HEK293 (cell line): ENCODE measurements around the gene SYT6.

Experiments
- CTCF ChIA-PET: fragments of 350-600 bp; formaldehyde crosslinking; extraction: SDS; loops from one replicate; lab custom pipeline; 2021; ENCODE audit warnings: antibody characterized with exemption; lab: Yijun Ruan, JAX
- POLR2A ChIA-PET: fragments of 300-600 bp; formaldehyde crosslinking; extraction: SDS; loops from one replicate; lab custom pipeline; 2020; ENCODE audit warnings: antibody characterized with exemption, inconsistent platforms; lab: Yijun Ruan, JAX
- H3K27ac ChIP-seq: fragments of 200-500 bp; sonication (Bioruptor generic); 2 replicates; pipeline ENCODE4 v1.5.1; 2014; ENCODE audit warnings: low read depth, low read length, control low read depth, inconsistent platforms; ENCODE audit errors: extremely low read depth
- H3K36me3 ChIP-seq, 2 experiments: fragments of 200-500 bp in 1 of 2; sonication (Bioruptor generic) in 1 of 2; 1 replicate in 1 of 2; 2 replicates in 1 of 2; pipeline ENCODE4 v1.5.1; 2014 to 2017; ENCODE audit warnings: inconsistent platforms in 2 of 2, low read length in 2 of 2; ENCODE audit not compliant: control insufficient read depth in 2 of 2, insufficient read depth in 1 of 2
- H3K4me1 ChIP-seq: fragments of 200-500 bp; sonication (Bioruptor generic); 2 replicates; pipeline ENCODE4 v1.5.1; 2014; ENCODE audit warnings: mild to moderate bottlenecking, low read length, inconsistent platforms; ENCODE audit not compliant: control insufficient read depth, insufficient read depth
- H3K4me3 ChIP-seq: 2 replicates; pipeline ENCODE4 v1.5.1; 2011; ENCODE audit warnings: low read depth, mild to moderate bottlenecking, control low read depth, low read length, moderate library complexity
- H3K9me3 ChIP-seq: fragments of 200-500 bp; sonication (Bioruptor generic); 2 replicates; pipeline ENCODE4 v1.5.1; 2014; ENCODE audit warnings: low read depth, low read length, inconsistent platforms; ENCODE audit not compliant: control insufficient read depth, insufficient read depth
- EGR2 ChIP-seq: fragments of 450-650 bp; formaldehyde crosslinking; IDR thresholded peaks from 2 replicates; pipeline ENCODE4 v1.5.1; 2016; ENCODE audit warnings: low read depth, missing biosample characterization, missing genetic modification characterization
- KLF10 ChIP-seq: fragments of 450-650 bp; IDR thresholded peaks from 2 replicates; pipeline ENCODE4 v1.5.1; 2018; ENCODE audit warnings: missing biosample characterization, mild to moderate bottlenecking, missing genetic modification characterization
- KLF8 ChIP-seq: fragments of 450-650 bp; formaldehyde crosslinking; IDR thresholded peaks from 2 replicates; pipeline ENCODE4 v1.5.1; 2016; ENCODE audit warnings: missing biosample characterization, missing genetic modification characterization
- PATZ1 ChIP-seq: fragments of 450-650 bp; formaldehyde crosslinking; IDR thresholded peaks from 2 replicates; pipeline ENCODE4 v1.5.1; 2016; ENCODE audit warnings: missing biosample characterization, missing genetic modification characterization
- PRDM1 ChIP-seq: fragments of 450-650 bp; formaldehyde crosslinking; IDR thresholded peaks from 2 replicates; pipeline ENCODE4; 2016; ENCODE audit warnings: missing biosample characterization, missing genetic modification characterization
- TRIM28 ChIP-seq: IDR thresholded peaks from 2 replicates; pipeline ENCODE4 v1.6.1; 2011; ENCODE audit warnings: low read length, control low read depth, borderline replicate concordance
- ZBTB48 ChIP-seq: fragments of 450-650 bp; formaldehyde crosslinking; IDR thresholded peaks from 2 replicates; pipeline ENCODE4 v1.5.1; 2016; ENCODE audit warnings: missing biosample characterization, missing genetic modification characterization
- ZFHX2 ChIP-seq: fragments of 450-650 bp; formaldehyde crosslinking; conservative IDR thresholded peaks from 2 replicates; pipeline ENCODE4 v1.5.1; 2016; ENCODE audit warnings: missing biosample characterization, missing genetic modification characterization
- ZFP3 ChIP-seq: fragments of 450-650 bp; formaldehyde crosslinking; IDR thresholded peaks from 2 replicates; pipeline ENCODE4 v1.5.1; 2016; ENCODE audit warnings: low read depth, missing biosample characterization, missing genetic modification characterization
- ZNF114 ChIP-seq: fragments of 450-650 bp; formaldehyde crosslinking; IDR thresholded peaks from 2 replicates; pipeline ENCODE4 v1.5.0; 2017; ENCODE audit warnings: missing biosample characterization, missing genetic modification characterization
- ZNF148 ChIP-seq: fragments of 450-650 bp; formaldehyde crosslinking; IDR thresholded peaks from 2 replicates; pipeline ENCODE4 v1.5.0; 2017; ENCODE audit warnings: missing biosample characterization, missing genetic modification characterization, borderline replicate concordance
- ZNF157 ChIP-seq: fragments of 450-650 bp; formaldehyde crosslinking; IDR thresholded peaks from 2 replicates; pipeline ENCODE4 v1.5.1; 2016; ENCODE audit warnings: missing biosample characterization, missing genetic modification characterization
- ZNF248 ChIP-seq: fragments of 450-650 bp; formaldehyde crosslinking; IDR thresholded peaks from 2 replicates; pipeline ENCODE4 v1.5.1; 2017; ENCODE audit warnings: missing biosample characterization, missing genetic modification characterization
- ZNF416 ChIP-seq: fragments of 450-650 bp; formaldehyde crosslinking; IDR thresholded peaks from 2 replicates; pipeline ENCODE4 v1.5.1; 2016; ENCODE audit warnings: missing biosample characterization, missing genetic modification characterization
- ZNF48 ChIP-seq: fragments of 450-650 bp; formaldehyde crosslinking; IDR thresholded peaks from 2 replicates; pipeline ENCODE4 v1.5.1; 2016; ENCODE audit warnings: missing biosample characterization, missing genetic modification characterization
- ZNF624 ChIP-seq: fragments of 450-650 bp; formaldehyde crosslinking; IDR thresholded peaks from 2 replicates; pipeline ENCODE4 v1.5.1; 2017; ENCODE audit warnings: missing biosample characterization, missing genetic modification characterization

The SYT6 gene

GRCh38 chr1:114169509-114169908 is 15.8 kb upstream of the SYT6 start:
- H3K4me1 ChIP-seq = no peaks in the 10 kb centered on the region
- H3K36me3 ChIP-seq = no peaks in the 10 kb centered on the region
- H3K4me3 ChIP-seq = no peak overlapping the region
- POLR2A ChIA-PET = no interaction called here
- TF ChIP-seq TRIM28 (no peak), ZNF114 (tag by site-specific recombination) (no peak)
- CTCF ChIA-PET = no interaction called here
- no peaks in the 10 kb centered on the region for H3K9me3 ChIP-seq
- H3K27ac ChIP-seq = no peak overlapping the region

DNA sequence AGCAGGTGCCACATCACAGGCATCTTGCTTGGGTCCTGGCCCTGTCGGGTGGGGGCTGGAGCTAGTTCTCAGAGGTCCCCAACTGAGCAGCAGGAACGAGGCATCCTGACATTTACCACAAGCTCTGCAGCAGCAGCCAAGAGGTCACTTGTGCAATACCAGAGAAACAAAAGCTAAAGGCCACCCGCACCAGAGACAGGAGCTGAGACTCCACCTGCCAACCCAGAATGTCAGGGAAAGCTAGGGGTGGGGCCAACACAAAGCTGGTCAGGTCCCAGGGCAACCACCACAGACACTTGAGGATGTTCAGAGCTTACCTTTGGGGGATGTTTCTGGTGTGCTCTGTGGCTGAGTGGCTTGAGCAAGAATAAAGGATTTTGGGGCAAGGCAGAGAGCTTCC is 13.6 kb upstream of the SYT6 start:
- H3K9me3 ChIP-seq = no peaks in the 10 kb centered on the region
- no peak overlapping the region for H3K4me3 ChIP-seq
- ChIA-PET POLR2A (no interaction called here), CTCF (interaction anchor here (0.6 to 1.5 kb wide), 2 partner anchors 14 to 69 kb away, joined by 3 to 4 read pairs; partner anchors contain the start of gene SYT6)
- TF ChIP-seq PATZ1 (tag by site-specific recombination) (no peak), KLF10 (tag by site-specific recombination) (no peak)
- H3K36me3 ChIP-seq = no peaks in the 10 kb centered on the region
- H3K27ac ChIP-seq = no peak overlapping the region
- H3K4me1 ChIP-seq = no peaks in the 10 kb centered on the region

- TF ChIP-seq ZFP3 (tag by site-specific recombination) (no peak), ZFHX2 (peak; percentile 29; the same call in 1 of the 2 replicates), ZNF248 (no peak), EGR2 (tag by site-specific recombination) (peak; percentile 50)
- no peak overlapping the region for H3K27ac ChIP-seq
- CTCF ChIA-PET = interaction anchor here (0.6 to 0.7 kb wide), 4 partner anchors 29 to 1284 kb away, joined by 3 to 4 read pairs (median 3); no protein-coding TSS in a partner anchor
- H3K4me3 ChIP-seq = no peak overlapping the region
- no peaks in the 10 kb centered on the region for H3K9me3 ChIP-seq
- no peaks in the 10 kb centered on the region for H3K36me3 ChIP-seq
- H3K4me1 ChIP-seq = no peaks in the 10 kb centered on the region
- POLR2A ChIA-PET = no interaction called here
These were observed 11.3 kb upstream of the SYT6 start for GRCh38 chr1:114164840-114165543.

DNA sequence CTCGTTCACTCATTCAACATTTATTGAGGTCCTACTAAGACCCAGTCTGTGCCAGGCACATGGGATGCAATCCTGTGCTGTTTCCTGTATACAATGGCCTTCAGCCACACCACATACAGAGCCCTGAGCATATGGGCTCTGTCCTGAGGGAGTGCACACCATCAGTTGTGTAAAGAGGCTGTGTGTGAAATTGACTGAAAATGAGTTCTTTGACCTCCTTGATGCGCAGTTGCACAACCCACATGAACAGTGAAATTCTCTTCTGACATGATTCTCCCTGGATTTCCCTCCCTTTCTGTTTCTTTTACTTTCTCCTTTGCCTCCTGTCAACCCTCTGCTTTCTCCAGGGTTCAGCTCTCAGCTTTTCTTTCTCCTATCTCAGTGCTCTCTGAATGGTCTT is 6.3 kb upstream of the SYT6 start:
- ChIA-PET POLR2A (no interaction called here), CTCF (no interaction called here)
- Histone ChIP-seq H3K27ac (no peak overlapping the region), H3K36me3 (no peaks in the 10 kb centered on the region), H3K4me3 (no peak overlapping the region), H3K9me3 (no peaks in the 10 kb centered on the region), H3K4me1 (no peaks in the 10 kb centered on the region)
- TF ChIP-seq PRDM1 (tag by site-specific recombination) = peak; percentile 63
- TF ChIP-seq ZNF416 (tag by site-specific recombination) = no peak

DNA sequence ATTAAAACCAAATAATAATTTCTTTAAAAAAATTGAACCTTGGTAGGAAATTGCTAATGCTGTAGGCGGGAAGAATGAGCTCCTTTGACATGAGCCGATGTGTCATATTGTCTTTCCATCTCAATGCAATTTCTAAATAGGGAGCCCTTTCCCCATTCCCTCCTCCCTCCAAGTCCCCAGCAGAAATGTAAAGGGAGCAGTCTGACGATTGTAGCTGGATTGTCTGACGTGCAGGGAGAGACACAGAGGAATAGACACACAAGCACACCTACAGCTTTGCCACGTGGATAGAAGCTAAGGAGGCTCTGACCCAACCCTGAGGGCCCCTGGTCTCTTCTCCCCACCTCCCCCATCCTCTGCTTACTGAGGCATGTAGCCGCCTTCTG is 3.6 kb upstream of the SYT6 start:
- no peak for TF ChIP-seq ZNF157 (tag by site-specific recombination)
- TF ChIP-seq ZNF48 (tag by site-specific recombination) = no peak
- TF ChIP-seq ZNF624 (tag by site-specific recombination) = no peak
- TF ChIP-seq KLF8 (tag by site-specific recombination) = no peak
- TF ChIP-seq ZNF148 (tag by site-specific recombination) = no peak
- no peak for TF ChIP-seq ZNF416 (tag by site-specific recombination)
- no peak for TF ChIP-seq ZBTB48 (tag by site-specific recombination)
- TF ChIP-seq, all 188 proteins: peak for 0
- H3K36me3 ChIP-seq = no peaks in the 10 kb centered on the region
- no peak overlapping the region for H3K27ac ChIP-seq
- H3K4me1 ChIP-seq = peaks cover 11% of the 10 kb centered on the region
- no peaks in the 10 kb centered on the region for H3K9me3 ChIP-seq
- ChIA-PET POLR2A (no interaction called here), CTCF (interaction anchor here (0.6 to 1.6 kb wide), 2 partner anchors 125 to 297 kb away, joined by 3 to 6 read pairs; no protein-coding TSS in a partner anchor)
- no peak overlapping the region for H3K4me3 ChIP-seq
